ENCODE measurements around the gene SFMBT1.

The SFMBT1 gene

DNA sequence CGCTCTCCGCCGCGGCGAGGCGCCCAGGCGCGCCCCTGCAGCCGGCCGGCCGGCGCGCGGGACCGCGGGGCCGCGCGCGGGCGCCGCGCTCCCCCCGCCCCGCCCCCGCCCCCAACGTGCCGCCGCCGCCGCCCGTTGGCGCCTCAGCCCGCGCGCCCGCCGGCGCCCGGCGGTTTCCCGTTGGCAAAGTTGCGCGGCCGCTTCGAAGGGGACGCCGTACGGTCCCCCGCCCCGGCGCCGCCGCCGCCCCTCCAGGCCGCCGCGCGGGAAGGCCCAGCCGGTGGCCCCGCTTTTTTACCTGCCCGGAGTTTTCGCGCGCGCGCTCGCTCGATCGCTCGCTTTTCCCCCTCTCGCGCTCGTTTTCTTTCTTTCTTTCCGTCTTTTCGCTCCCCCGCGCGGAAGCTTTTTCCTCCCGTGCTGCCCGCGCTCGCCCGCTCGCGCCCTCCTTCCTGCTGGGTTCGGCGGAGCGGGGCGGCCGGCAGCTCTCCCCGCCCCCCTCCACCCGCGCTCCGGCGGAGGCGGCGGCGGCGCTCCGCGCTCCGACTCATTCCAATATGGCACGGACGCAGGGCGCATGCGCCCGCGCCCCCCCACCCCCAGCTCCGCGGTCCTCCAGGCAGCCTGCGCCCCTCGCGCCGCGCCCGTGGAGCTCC, at the start of gene SFMBT1:
Gene SFMBT1 (minus strand): TSS at position 556 of the 653 bp plus-strand sequence. CDS start 76,945 bp downstream, outside the sequence.
- peak; percentile 7 to 13 for DNase-seq (ENCODE audit: low read depth in 2 of 2)

DNA sequence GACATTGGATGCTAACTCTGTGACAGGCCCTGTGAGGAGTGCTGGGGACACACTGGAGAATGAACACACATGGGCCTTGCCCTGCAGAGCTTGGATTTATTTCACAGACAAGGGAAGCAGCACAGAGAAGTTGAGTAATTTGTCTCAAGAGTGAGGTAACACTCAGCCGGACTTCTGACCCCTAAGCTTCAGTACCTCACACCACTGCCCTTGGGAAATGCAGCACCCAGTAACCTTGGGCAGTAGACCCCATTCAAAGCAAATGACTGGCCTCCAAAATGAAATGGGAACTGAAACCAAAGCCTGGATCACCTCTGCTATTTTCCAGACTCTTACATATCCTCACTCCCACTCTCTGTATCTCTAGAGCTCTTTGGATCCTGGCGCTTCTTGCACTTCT, 47.1 kb upstream of the SFMBT1 start:
- no peak for DNase-seq (ENCODE audit: low read depth in 2 of 2)

DNA sequence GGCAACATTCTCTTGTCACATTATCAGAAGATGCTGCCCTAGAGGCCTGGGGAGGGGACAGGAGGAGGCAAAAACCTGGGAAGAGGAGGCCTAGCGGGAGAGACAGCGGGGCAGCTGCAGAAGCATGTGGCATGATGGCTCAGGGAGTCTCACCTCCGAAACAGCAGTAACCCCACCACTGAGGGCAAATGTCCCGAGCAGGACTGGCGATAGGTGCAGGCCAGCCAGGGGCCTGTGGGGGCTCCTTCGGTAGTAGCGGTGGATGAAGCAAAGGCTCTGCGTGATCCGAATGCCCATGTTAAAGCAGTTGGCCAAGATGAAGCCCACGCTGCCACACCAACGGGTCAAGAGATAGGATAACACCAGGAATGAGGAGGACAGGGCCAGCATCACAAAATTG, 46.3 kb upstream of the SFMBT1 start:
- DNase-seq (ENCODE audit: low read depth in 2 of 2) = no peak

DNA sequence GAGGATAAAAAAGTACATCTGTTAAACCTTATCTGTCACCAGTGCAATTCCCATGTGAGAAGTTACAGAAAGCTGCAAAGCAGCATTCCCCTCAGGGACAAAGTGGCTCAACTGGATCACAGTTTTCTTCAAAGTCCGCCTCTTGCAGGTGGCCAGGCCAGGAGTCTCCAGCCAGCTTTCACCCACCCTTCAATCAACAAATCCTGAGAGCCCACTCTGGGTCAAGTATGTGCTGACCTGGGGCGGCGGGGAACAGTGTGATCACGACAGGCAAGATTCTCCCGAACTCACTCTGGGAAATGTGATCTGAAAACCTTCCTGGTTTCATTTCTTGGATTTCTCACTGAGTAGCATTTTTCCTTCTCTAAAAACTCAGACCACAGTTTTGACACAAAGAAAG, 45.1 kb upstream of the SFMBT1 start:
- DNase-seq (ENCODE audit: low read depth in 2 of 2) = no peak

DNA sequence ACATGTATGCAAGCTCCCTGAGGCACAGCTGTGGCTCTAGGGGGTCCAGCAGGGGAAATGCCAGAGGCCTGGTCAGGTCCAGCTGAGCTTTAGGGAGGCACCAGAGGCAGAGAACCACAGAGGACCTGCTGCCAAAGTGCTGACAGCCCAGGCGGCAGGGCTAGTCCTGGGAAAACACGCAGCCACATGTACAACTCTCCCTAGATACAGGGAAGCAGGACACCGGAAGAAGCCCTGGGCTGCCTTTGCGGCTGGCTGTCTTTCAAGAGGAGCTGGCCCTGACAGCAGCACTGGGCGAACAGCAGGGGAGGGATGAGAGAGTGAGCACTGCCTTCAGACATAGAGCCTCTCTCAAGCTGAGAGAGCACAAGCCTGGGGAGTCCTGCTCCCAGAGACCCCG, 43.6 kb upstream of the SFMBT1 start:
- no peak for DNase-seq (ENCODE audit: low read depth in 2 of 2)

- no peak for DNase-seq (ENCODE audit: low read depth in 2 of 2)
These were observed 39.6 kb upstream of the SFMBT1 start for GRCh38 chr3:53085476-53085875.

GRCh38 chr3:53084310-53085001, 38.6 kb upstream of the SFMBT1 start:
- DNase-seq (ENCODE audit: low read depth in 2 of 2) = peak in 1 of 2 experiments; percentile 4

DNA sequence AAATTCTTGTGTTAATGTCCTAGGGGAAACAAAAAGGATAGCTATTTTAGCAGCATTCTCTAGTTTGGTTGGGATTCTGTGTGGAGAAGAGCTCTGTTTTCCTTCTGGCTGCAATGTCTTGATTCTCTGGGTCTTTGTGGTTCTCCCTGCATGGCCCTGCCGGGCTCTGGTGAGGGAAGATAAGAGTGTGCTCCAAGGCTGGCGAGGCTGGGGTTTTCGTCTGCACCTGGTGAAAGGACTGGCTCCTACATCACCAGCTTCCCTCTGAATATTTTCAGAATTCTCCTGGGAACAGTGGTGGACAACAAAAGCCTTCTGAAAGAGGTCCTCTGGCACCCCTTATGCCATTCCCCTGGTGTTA, 38.1 kb upstream of the SFMBT1 start:
- no peak for DNase-seq (ENCODE audit: low read depth in 2 of 2)

GRCh38 chr3:53083521-53083920, 37.6 kb upstream of the SFMBT1 start:
- peak; percentile 31 to 34 for DNase-seq (ENCODE audit: low read depth in 2 of 2)

DNA sequence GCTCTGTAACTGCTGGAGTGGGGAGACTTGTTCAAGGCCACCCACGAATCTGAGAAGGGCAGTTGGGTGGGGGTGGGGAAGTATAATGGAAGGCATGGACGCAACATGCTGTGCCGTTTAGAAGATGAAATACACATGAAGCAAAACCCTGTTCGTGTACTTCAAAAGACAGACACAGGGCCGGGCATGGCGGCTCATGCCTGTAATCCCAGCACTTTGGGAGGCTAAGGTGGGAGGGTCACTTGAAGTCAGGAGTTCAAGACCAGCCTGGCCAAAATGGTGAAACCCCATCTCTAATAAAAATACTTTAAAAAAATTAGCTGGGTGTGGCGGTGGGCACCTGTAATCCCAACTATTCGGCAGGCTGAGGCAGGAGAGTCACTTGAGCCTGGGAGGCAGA, 36.9 kb upstream of the SFMBT1 start:
- DNase-seq (ENCODE audit: low read depth in 2 of 2) = no peak

DNA sequence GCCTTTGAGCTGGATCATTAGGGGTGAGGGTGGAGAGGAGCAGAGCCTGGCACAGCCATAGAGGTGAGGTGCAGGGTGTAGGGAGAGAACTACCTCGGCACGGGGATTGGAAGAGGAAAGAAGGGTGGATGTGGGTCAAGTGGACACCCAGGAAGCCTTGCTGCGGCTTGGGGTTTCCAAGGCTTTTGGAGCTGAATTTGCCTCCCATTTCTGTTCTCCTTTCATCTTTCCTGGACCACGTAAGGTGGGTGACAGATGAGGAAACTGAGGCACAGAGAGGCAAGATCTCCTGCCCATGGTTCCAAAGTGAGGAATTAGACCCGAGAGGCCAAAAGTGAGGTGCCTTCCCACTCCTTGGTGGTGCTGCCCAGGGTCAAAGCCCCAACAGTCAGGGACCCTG, 35.4 kb upstream of the SFMBT1 start:
- no peak for DNase-seq (ENCODE audit: low read depth in 2 of 2)

GRCh38 chr3:53080612-53081205, 34.8 kb upstream of the SFMBT1 start:
- no peak for DNase-seq (ENCODE audit: low read depth in 2 of 2)

DNA sequence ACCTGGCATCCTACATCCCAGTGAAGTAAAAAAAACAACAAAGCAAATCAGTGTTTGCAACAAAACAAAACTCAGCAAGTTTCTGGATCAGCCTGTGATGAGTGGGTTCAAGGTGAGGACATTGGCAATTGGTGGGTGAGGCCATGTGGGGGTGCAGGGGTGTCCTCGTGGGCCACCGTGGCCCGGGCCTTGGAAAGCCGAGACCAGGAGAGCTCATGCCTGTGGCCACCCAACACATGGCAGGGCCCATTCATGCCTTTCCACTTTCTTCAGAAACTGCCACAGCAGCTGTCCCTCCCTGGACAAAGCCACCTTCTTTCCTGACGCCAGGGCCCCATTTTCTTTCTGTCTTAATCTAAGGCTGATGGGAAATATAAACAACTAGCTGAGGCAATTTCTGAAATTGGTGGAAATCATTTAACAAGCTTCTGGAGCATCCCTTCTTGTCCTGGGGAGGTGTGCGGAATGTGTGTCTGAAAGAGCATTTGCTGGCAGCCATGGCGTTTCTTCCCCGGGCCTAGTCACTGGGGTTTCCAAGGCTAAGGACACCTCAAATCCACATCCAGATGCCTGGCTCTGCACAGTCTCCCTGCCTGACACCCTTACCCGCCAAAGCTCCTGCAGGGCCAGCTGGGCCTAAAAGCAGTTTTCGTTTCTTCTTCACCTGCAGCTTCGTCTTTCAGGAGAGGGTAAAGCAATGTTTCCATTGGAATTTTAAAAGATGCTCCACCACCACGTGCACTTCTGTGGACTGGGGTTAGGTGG, 34.1 kb upstream of the SFMBT1 start:
- no peak for DNase-seq (ENCODE audit: low read depth in 2 of 2)

GRCh38 chr3:53079147-53079546, 33.3 kb upstream of the SFMBT1 start:
- no peak for DNase-seq (ENCODE audit: low read depth in 2 of 2)

DNA sequence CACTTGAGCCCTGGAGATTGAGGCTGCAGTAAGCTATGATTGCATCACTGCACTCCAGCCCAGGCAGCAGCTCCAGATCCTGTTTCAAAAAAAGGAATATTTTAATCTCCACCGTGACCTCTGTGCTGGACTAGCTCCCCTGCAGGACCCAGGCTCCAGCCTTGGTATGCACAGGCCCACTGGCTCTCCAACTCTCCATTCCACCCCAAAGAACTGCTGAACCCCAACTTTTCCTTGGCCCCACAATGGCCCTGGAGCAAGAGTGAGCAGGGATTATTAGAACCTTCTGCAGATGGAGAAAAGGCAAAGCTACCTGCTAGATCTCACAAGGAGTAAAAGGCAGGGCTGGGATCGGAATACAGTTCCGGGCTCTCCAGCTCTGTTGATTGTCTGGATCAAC, 32.8 kb upstream of the SFMBT1 start:
- no peak for DNase-seq (ENCODE audit: low read depth in 2 of 2)

DNA sequence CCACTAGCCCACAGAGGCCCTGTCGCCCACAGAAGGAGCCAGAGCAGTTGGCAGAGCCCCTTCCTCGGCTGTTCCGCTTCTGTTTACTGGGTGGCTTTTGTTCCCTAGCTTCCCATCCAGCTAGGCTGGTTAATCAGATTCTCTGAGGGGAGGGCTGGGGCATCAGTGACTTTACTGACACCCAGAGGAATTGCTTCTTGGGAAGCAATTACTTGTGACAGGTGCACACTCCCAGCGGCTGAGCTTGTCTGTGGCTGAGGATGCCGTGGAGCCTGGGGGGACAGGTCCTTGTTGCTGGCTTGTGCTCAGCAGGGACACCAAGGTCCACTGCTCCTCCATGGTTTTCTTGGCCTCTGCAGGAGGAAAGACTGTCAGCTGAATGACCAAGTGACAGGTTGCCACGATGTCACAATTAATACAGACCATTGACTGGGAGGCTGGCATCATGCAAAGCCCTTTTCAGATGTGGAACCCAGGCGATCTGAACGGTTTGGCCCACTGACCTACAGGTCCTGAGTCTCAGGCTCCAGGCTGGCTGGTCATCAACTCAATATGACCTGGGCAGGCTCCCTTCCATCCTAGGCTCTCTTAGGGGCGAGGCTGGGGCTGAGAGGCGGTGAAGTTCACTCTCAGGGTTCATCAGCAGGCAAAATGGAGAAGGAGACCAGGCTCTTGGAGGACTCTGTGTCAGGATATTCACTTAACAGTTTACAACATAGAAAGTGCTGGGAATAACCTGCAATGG, 31.8 kb upstream of the SFMBT1 start:
- no peak for DNase-seq (ENCODE audit: low read depth in 2 of 2)

DNA sequence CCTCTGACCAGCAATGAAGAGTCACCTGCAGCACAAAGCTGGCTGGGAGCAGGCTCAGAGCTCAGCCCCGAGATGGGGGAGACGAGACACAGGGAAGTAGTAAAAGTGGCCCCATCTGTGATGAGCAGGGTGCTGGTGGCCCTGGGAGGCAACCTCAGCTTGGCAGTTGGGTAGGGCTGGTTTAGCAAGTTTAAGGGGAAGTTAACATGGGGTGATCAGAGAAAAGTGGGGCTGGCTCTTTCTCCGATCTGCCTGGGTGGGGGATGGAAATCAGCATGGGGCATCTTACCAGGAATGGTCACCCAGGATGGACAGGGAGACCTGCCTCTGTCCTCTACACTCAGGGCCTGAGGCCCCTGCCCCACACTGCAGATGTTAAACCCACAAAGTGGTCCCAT, 29.9 kb upstream of the SFMBT1 start:
- no peak for DNase-seq (ENCODE audit: low read depth in 2 of 2)

- no peak for DNase-seq (ENCODE audit: low read depth in 2 of 2)
These were observed 29.2 kb upstream of the SFMBT1 start for GRCh38 chr3:53074761-53075742.

DNA sequence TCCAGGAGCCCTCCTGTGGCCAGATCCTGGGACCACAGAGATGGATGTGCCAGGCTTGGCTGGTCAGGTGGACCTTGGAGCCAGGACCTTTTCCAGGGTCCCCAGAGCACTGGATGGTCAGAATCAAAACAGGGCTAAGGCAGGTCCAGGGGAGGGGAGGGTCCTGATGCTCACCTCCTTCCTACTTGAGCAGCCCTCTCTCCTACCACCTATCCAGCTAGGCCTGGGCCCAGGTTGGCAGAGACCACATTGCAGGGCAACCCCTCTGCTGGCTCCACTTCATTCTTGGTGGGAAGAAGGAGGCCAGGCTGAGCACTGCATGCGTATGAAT, 28.5 kb upstream of the SFMBT1 start:
- DNase-seq (ENCODE audit: low read depth in 2 of 2) = no peak

- DNase-seq (ENCODE audit: low read depth in 2 of 2) = no peak
These were observed 27.9 kb upstream of the SFMBT1 start for GRCh38 chr3:53073553-53074365.

Measured in fibroblast of skin of left quadriceps (primary cell).